ENCODE data around the gene IPPK. TPM values are rescaled to one million over a fixed set of nuclear protein-coding genes. Genes with fewer than 3 reads are reported as not detected.
A peak's percentile ranks its signal among the peaks of the same experiment; 100 is the strongest.

The IPPK gene
- total RNA-seq, 1 donor from 2014 or later = 8.7 TPM

- peak overlapping the region; percentile 82 for H3K27ac Mint-ChIP-seq (ENCODE audit: unreplicated experiment)
- no peak for DNase-seq (ENCODE audit: low spot score)
Observed at GRCh38 chr9:92634712-92635605, 35.0 kb downstream of the IPPK start.

GRCh38 chr9:92633614-92634278, 36.2 kb downstream of the IPPK start:
- H3K27me3 Mint-ChIP-seq (ENCODE audit: low read depth) = no peaks in the 10 kb centered on the region
- TF ChIP-seq CTCF (IDR thresholded peaks at IDR 0.05) = no peak
- peaks cover 22% of the 10 kb centered on the region for H3K4me1 Mint-ChIP-seq (ENCODE audit: low read depth)
- H3K27ac Mint-ChIP-seq (ENCODE audit: unreplicated experiment) = peak overlapping the region; percentile 82
- peaks cover 29% of the 10 kb centered on the region for H3K36me3 Mint-ChIP-seq (ENCODE audit: low read depth)
- no peak overlapping the region for H3K4me3 Mint-ChIP-seq (ENCODE audit: unreplicated experiment)
- peaks cover 6% of the 10 kb centered on the region for H3K9me3 Mint-ChIP-seq (ENCODE audit: low read depth)
- DNase-seq (ENCODE audit: low spot score) = no peak

More at GRCh38 chr9:92634712-92635605, 35.0 kb downstream of the IPPK start:
- no peaks in the 10 kb centered on the region for H3K27me3 Mint-ChIP-seq (ENCODE audit: low read depth)
- H3K4me1 Mint-ChIP-seq (ENCODE audit: low read depth) = peaks cover 22% of the 10 kb centered on the region
- peaks cover 24% of the 10 kb centered on the region for H3K36me3 Mint-ChIP-seq (ENCODE audit: low read depth)
- H3K9me3 Mint-ChIP-seq (ENCODE audit: low read depth) = peaks cover 1% of the 10 kb centered on the region
- H3K4me3 Mint-ChIP-seq (ENCODE audit: unreplicated experiment) = peak overlapping the region; percentile 33
- peak; percentile 99 for TF ChIP-seq CTCF (IDR thresholded peaks at IDR 0.05)

- TF ChIP-seq CTCF (IDR thresholded peaks at IDR 0.05) = no peak
- peak overlapping the region; percentile 18 for H3K27ac Mint-ChIP-seq (ENCODE audit: unreplicated experiment)
- no peaks in the 10 kb centered on the region for H3K27me3 Mint-ChIP-seq (ENCODE audit: low read depth)
- H3K4me3 Mint-ChIP-seq (ENCODE audit: unreplicated experiment) = no peak overlapping the region
- DNase-seq (ENCODE audit: low spot score) = no peak
- H3K4me1 Mint-ChIP-seq (ENCODE audit: low read depth) = peaks cover 24% of the 10 kb centered on the region
- H3K36me3 Mint-ChIP-seq (ENCODE audit: low read depth) = peaks cover 31% of the 10 kb centered on the region
- H3K9me3 Mint-ChIP-seq (ENCODE audit: low read depth) = peaks cover 6% of the 10 kb centered on the region
Observed at GRCh38 chr9:92632641-92633040, 37.3 kb downstream of the IPPK start.

GRCh38 chr9:92631452-92632343, 38.2 kb downstream of the IPPK start:
- TF ChIP-seq CTCF (IDR thresholded peaks at IDR 0.05) = peak; percentile 8
- peaks cover 6% of the 10 kb centered on the region for H3K9me3 Mint-ChIP-seq (ENCODE audit: low read depth)
- H3K27ac Mint-ChIP-seq (ENCODE audit: unreplicated experiment) = peak overlapping the region; percentile 58
- peaks cover 29% of the 10 kb centered on the region for H3K4me1 Mint-ChIP-seq (ENCODE audit: low read depth)
- H3K27me3 Mint-ChIP-seq (ENCODE audit: low read depth) = no peaks in the 10 kb centered on the region
- no peak overlapping the region for H3K4me3 Mint-ChIP-seq (ENCODE audit: unreplicated experiment)
- H3K36me3 Mint-ChIP-seq (ENCODE audit: low read depth) = peaks cover 35% of the 10 kb centered on the region
- DNase-seq (ENCODE audit: low spot score) = no peak

Data from chondrocyte (in vitro differentiated cells).